Right lobe of liver (tissue), 6 donors: ENCODE measurements around the gene HIVEP2. TPM values are rescaled to one million over a fixed set of nuclear protein-coding genes. Genes with fewer than 3 reads are reported as not detected.
A peak's percentile ranks its signal among the peaks of the same experiment; 100 is the strongest.

ENCODE experiments used
- ATAC-seq, 4 donors: fragments of 200-7000 bp; cut with Tn5 transposase; one replicate each; pipeline ENCODE4 v1.9.1; 2020; ENCODE audit warnings: mild to moderate bottlenecking in 4 of 4, moderate library complexity in 4 of 4
- DNase-seq, 3 donors: peaks; one replicate each; pipeline ENCODE4 v3.0.0-alpha.2; 2020
- H3K27ac ChIP-seq, 3 donors: fragments of 200-600 bp; one replicate each; pipeline ENCODE4 v1.8.0; 2022
- H3K27me3 ChIP-seq, 2 donors: fragments of 200-600 bp; one replicate each; pipeline ENCODE4 v1.8.0; 2022
- H3K36me3 ChIP-seq, 4 donors: fragments of 200-600 bp; sonication (generic) in 1 of 4; one replicate each; pipeline versions ENCODE4 v1.5.1 to v1.8.0; 2017 to 2022; ENCODE audit warnings: control low read depth in 1 of 4
- H3K4me1 ChIP-seq, 4 donors: fragments of 200-600 bp; sonication (generic) in 1 of 4; one replicate each; pipeline versions ENCODE4 v1.5.1 to v1.8.0; 2017 to 2022; ENCODE audit warnings: control low read depth in 1 of 4
- H3K4me3 ChIP-seq, 3 donors: fragments of 200-600 bp; one replicate each; pipeline ENCODE4 v1.8.0; 2022
- H3K9me3 ChIP-seq, 4 donors: fragments of 200-600 bp; sonication (generic) in 1 of 4; one replicate each; pipeline versions ENCODE4 v1.5.1 to v1.8.0; 2017 to 2022; ENCODE audit warnings: control low read depth in 1 of 4
- POLR2A ChIP-seq: fragments of 450-650 bp; IDR thresholded peaks from one replicate; pipeline ENCODE4 v1.6.1; 2017; ENCODE audit warnings: antibody characterized with exemption, mild to moderate bottlenecking
- WGBS: methylation state at CpG from one replicate; pipeline ENCODE4 v1.1.6; 2018; ENCODE audit warnings: low coverage, low lambda C conversion rate; ENCODE audit not compliant: insufficient coverage; ENCODE audit errors: missing lambda C conversion rate; 5-methylcytosine and 5-hydroxymethylcytosine counted together
- intact Hi-C, 2 donors: fragments of 100-400 bp; cut with DNase I; formaldehyde crosslinking; loops; one replicate each; pipeline versions ENCODE4 v1.11.2 to v1.14.1; 2022
- total RNA-seq, 6 experiments: library from RNA; depleted of rRNA in 2 of 6; stranded (reverse); fragments of >200 nt in 2 of 6; fragmentation: NEBNext Ultra II Directional in 3 of 6; extraction: Animal tissue kit (Norgen Biotek cat#: 25700) in 3 of 6; gene quantifications; one replicate each; pipeline versions ENCODE4 v1.1.0 to v1.2.4, GENCODE V29; 2016 to 2023
- TF ChIP-seq, protein P1 (sequence below), 4 donors: fragments of 200-600 bp in 3 of 4; fragments of 450-650 bp in 1 of 4; IDR thresholded peaks; one replicate each; pipeline versions ENCODE4 v1.5.1 to v1.8.0; 2016 to 2022; ENCODE audit warnings: antibody characterized with exemption in 4 of 4, mild to moderate bottlenecking in 2 of 4
- donor health status: DM: no; HTN: yes; CAD: no.
- donor health status: DM: no; HTN: no; CAD: no.
- donor health status: DM: no; HTN: no; CAD: no.
- donor health status: DM: no; HTN: yes; CAD: no.
- donor health status: DM: no; HTN: yes; CAD: no.

Gene HIVEP2
- total RNA-seq, 6 experiments from 2014 or later = 3.0 to 8.9 (median 5.1) TPM

DNA sequence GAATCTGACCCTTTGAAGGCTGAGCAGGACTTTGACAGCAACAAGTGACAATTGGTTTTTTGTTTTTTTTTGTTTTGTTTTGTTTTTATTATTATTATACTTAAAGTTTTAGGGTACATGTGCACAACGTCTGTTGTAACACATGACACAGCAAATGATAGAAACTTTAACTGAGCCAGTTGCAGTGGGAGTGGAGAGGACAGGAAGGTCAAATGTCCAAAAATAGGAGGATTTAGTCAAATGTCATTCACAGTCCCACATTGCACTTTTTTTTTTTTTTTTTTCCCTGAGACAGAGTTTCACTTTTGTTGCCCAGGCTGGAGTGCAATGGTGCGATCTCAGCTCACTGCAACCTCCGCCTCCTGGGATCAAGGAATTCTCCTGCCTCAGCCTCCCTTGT is 223.0 kb downstream of the HIVEP2 start:
- Histone ChIP-seq H3K36me3 (no peaks in the 10 kb centered on the region), H3K9me3 (peaks cover 0 to 7% (median 0%) of the 10 kb centered on the region in 4 donors), H3K27me3 (no peaks in the 10 kb centered on the region), H3K4me3 (no peak overlapping the region), H3K4me1 (no peaks in the 10 kb centered on the region), H3K27ac (no peak overlapping the region)
- intact Hi-C loops = no loop called here
- WGBS = 66% methylated on average over 3 of the region's 3 CpGs
- DNase-seq = no peak
- ATAC-seq = peak in 2 of 4 donors; percentile 46 to 58
- TF ChIP-seq, protein P1, sequence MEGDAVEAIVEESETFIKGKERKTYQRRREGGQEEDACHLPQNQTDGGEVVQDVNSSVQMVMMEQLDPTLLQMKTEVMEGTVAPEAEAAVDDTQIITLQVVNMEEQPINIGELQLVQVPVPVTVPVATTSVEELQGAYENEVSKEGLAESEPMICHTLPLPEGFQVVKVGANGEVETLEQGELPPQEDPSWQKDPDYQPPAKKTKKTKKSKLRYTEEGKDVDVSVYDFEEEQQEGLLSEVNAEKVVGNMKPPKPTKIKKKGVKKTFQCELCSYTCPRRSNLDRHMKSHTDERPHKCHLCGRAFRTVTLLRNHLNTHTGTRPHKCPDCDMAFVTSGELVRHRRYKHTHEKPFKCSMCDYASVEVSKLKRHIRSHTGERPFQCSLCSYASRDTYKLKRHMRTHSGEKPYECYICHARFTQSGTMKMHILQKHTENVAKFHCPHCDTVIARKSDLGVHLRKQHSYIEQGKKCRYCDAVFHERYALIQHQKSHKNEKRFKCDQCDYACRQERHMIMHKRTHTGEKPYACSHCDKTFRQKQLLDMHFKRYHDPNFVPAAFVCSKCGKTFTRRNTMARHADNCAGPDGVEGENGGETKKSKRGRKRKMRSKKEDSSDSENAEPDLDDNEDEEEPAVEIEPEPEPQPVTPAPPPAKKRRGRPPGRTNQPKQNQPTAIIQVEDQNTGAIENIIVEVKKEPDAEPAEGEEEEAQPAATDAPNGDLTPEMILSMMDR (IDR thresholded peaks at IDR 0.05) = no peak
- TF ChIP-seq POLR2A = no peak

DNA sequence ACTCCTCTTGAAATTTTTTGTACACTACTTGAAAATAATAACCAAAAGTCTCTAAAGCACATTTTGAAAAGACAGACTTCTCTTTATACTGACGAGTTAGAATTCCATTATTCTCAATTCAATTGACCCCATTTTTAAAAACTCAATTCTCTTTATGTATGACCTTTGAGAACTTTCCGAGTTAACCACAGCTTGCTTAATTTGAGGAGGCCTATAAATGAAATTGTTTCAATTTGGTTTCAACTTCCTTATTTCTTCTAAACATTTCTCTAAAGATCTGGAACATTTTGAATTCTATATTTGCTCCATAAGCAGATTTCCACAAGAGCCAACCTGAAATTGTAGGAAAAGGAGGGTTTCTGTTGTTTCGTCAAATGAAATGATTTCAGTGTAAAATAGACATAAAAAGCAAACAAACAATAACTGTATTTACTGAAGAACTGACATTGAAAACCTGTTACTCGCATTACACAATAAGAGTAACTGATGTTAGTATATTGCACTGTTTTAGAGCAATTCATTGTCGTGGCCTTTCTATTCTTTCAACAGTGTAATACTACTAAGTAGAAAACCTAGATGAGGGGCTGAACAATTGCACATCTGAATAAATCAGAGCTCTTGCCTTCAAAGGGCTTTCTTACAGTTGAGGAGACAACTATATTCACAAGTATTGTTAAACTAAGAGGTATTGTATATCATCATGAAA is 223.6 kb downstream of the HIVEP2 start:
- intact Hi-C loops = no loop called here
- TF ChIP-seq POLR2A = no peak
- TF ChIP-seq, protein P1 (IDR thresholded peaks at IDR 0.05) = no peak
- 68% methylated on average over 5 of the region's 5 CpGs for WGBS

DNA sequence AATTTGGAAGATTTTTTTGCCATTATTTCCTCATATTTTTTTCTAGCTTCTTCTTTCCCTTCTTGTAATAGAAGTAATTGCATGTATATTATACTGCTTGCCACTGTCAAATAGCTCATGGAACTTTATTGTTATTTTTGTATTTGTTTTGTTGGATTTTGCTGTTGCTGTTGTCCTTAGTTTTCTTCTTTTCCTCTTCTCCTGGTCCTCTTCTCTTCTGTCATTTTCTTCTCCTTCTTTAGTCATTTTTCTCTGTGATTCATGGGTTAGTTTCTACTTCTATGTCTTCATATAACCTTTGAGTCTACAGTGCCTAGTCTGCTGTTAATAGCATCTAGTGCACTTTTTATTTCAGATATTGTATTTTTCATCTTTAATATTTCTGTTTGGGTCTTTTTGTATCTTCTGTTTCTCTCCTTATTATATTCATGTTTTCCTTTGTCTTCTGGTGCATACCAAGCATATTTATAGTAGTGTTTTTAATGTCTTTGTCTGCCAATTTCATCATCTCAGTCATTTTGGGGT is 226.2 kb downstream of the HIVEP2 start:
- H3K27ac ChIP-seq = no peak overlapping the region
- no peaks in the 10 kb centered on the region for H3K27me3 ChIP-seq
- no peak for TF ChIP-seq POLR2A
- H3K36me3 ChIP-seq = no peaks in the 10 kb centered on the region
- no peak for DNase-seq
- H3K4me1 ChIP-seq = peaks cover 0 to 4% (median 0%) of the 10 kb centered on the region in 4 donors
- peaks cover 0 to 7% (median 0%) of the 10 kb centered on the region in 4 donors for H3K9me3 ChIP-seq
- H3K4me3 ChIP-seq = no peak overlapping the region
- intact Hi-C loops = no loop called here
- no peak for ATAC-seq

More for the DNA sequence above, 223.6 kb downstream of the HIVEP2 start:
- ATAC-seq = peak in 1 of 4 donors; percentile 17
- Histone ChIP-seq H3K9me3 (peaks cover 0 to 7% (median 0%) of the 10 kb centered on the region in 4 donors), H3K27ac (no peak overlapping the region), H3K4me1 (peaks cover 0 to 1% (median 0%) of the 10 kb centered on the region in 4 donors), H3K4me3 (no peak overlapping the region), H3K27me3 (no peaks in the 10 kb centered on the region), H3K36me3 (no peaks in the 10 kb centered on the region)
- no peak for DNase-seq

DNA sequence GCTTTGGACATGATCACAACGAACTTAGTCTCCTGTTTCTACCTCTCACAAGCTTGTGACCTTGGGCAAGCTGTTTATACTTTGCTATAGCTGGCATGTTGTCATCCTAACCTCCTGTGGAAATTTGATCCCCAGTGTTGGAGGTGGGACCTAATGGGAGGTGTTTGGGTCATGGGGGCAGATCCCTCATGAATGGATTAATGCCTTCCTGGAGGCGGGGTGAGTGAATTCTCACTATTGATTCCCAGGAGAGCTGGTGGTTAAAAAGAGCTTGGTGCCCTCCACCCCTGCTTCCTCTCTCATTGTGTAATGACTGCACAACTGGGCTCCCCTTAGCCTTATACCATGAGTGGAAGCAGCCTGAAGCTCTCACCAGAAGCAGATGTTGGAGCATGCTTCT is 228.9 kb downstream of the HIVEP2 start:
- ATAC-seq = peak; percentile 61 to 94 (median 88)

DNA sequence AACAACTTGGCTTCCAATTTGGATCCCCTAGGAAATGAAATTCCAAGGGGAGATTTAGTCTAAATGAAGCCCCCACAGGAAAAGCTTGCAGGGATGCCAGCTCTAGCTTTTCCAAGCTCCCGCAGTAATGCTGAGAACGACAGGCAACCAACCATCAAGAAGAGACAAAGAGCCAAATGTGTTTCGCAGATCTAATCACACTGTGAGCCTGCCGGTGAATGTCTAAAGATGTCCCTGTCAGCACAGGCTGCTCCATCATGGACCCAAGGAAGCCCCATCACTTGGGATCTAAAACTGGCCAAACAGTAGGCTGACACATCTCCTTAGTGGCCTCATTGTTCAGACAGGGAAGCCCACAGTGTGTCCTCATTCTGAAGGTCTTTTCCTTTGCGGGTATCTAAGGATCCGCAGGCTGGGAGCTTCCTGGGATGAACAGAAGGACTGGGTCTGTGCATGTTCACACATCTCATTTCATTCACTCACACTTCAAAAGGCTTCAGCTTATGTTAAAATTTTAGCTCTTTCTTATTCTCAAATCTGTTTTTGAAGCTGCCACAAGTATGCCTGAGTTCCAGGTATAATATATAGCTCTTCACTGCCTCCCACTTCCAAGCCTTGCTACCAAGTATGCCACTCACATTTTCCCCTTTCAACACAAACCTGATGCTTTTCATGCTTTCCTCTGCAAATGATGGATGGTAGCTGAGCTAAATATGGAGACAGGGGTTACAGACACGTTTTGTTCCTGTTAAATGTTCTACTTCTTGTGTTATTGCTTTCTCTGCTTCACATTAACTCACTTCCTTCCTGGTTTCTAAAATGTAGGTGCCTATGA is 229.8 kb downstream of the HIVEP2 start:
- no peak for ATAC-seq
- no peak overlapping the region for H3K27ac ChIP-seq
- WGBS = 81% methylated on average over 5 of the region's 7 CpGs
- peaks cover 0 to 7% (median 0%) of the 10 kb centered on the region in 4 donors for H3K9me3 ChIP-seq
- TF ChIP-seq, protein P1 (IDR thresholded peaks at IDR 0.05) = no peak
- TF ChIP-seq POLR2A = no peak
- intact Hi-C loops = no loop called here
- H3K27me3 ChIP-seq = no peaks in the 10 kb centered on the region
- no peak for DNase-seq
- H3K36me3 ChIP-seq = no peaks in the 10 kb centered on the region
- H3K4me3 ChIP-seq = no peak overlapping the region
- H3K4me1 ChIP-seq = peaks cover 0 to 4% (median 0%) of the 10 kb centered on the region in 4 donors

More for the DNA sequence above, 228.9 kb downstream of the HIVEP2 start:
- Histone ChIP-seq H3K27ac (no peak overlapping the region), H3K4me1 (peaks cover 0 to 4% (median 0%) of the 10 kb centered on the region in 4 donors), H3K9me3 (peaks cover 0 to 7% (median 0%) of the 10 kb centered on the region in 4 donors), H3K36me3 (no peaks in the 10 kb centered on the region), H3K4me3 (no peak overlapping the region), H3K27me3 (no peaks in the 10 kb centered on the region)
- no peak for TF ChIP-seq POLR2A
- DNase-seq = peak in 1 of 3 donors; percentile 49
- 13% methylated on average over 2 of the region's 2 CpGs for WGBS
- intact Hi-C loops = no loop called here
